Hepatocyte (in vitro differentiated cells): ENCODE measurements around the gene ALDOB. TPM values are rescaled to one million over a fixed set of nuclear protein-coding genes. Genes with fewer than 3 reads are reported as not detected.

Source experiments
- DNase-seq: peaks from one replicate; pipeline ENCODE4 v3.0.0-alpha.2; 2016; ENCODE audit warnings: low spot score
- H2AFZ ChIP-seq: fragments of 200-600 bp; sonication (generic); 2 replicates; pipeline ENCODE4 v1.6.0; 2016; ENCODE audit warnings: antibody characterized with exemption, mild to moderate bottlenecking
- H3K27ac ChIP-seq: fragments of 200-600 bp; sonication (generic); 2 replicates; pipeline ENCODE4 v1.5.1; 2016; ENCODE audit warnings: mild to moderate bottlenecking
- H3K27me3 ChIP-seq: fragments of 200-600 bp; sonication (generic); 2 replicates; pipeline ENCODE4 v1.6.1; 2016
- H3K36me3 ChIP-seq: fragments of 200-600 bp; sonication (generic); replicated peaks from 2 replicates; pipeline ENCODE4 v1.5.1; 2016; ENCODE audit warnings: low read depth; ENCODE audit not compliant: insufficient read depth
- H3K4me1 ChIP-seq: fragments of 200-600 bp; sonication (generic); 2 replicates; pipeline ENCODE4 v1.5.1; 2016; ENCODE audit warnings: mild to moderate bottlenecking, moderate library complexity; ENCODE audit not compliant: insufficient read depth
- H3K4me2 ChIP-seq: fragments of 200-600 bp; sonication (generic); 2 replicates; pipeline ENCODE4 v1.6.0; 2016
- H3K4me3 ChIP-seq: fragments of 200-600 bp; sonication (generic); 2 replicates; pipeline ENCODE4 v1.5.1; 2016; ENCODE audit warnings: mild to moderate bottlenecking
- H3K79me2 ChIP-seq: fragments of 200-600 bp; sonication (generic); 2 replicates; pipeline ENCODE4 v1.6.0; 2017; ENCODE audit warnings: mild to moderate bottlenecking
- H3K9me2 ChIP-seq: fragments of 200-600 bp; sonication (generic); replicated peaks from 2 replicates; pipeline ENCODE4 v1.6.0; 2017; ENCODE audit warnings: mild to moderate bottlenecking; ENCODE audit not compliant: insufficient read depth
- H3K9me3 ChIP-seq: fragments of 200-600 bp; sonication (generic); 2 replicates; pipeline ENCODE4 v1.5.1; 2016; ENCODE audit warnings: low read depth, mild to moderate bottlenecking
- H4K20me1 ChIP-seq: fragments of 200-600 bp; sonication (generic); 2 replicates; pipeline ENCODE4 v1.6.0; 2016; ENCODE audit warnings: mild to moderate bottlenecking; ENCODE audit not compliant: insufficient read depth, poor library complexity, severe bottlenecking
- EZH2 ChIP-seq: fragments of 200-600 bp; sonication (generic); IDR thresholded peaks from 2 replicates; pipeline ENCODE4 v1.6.1; 2016; ENCODE audit warnings: antibody characterized with exemption, mild to moderate bottlenecking, borderline replicate concordance
- EZH2phosphoT487 ChIP-seq: fragments of 200-600 bp; sonication (generic); IDR thresholded peaks from one replicate; pipeline ENCODE4 v1.6.1; 2018; ENCODE audit warnings: antibody characterized with exemption, mild to moderate bottlenecking, low read depth, moderate library complexity; ENCODE audit not compliant: unreplicated experiment, severe bottlenecking
- WGBS: methylation state at CpG from one replicate; pipeline ENCODE4 v1.1.6; 2016; ENCODE audit warnings: low lambda C conversion rate; ENCODE audit errors: missing lambda C conversion rate; 5-methylcytosine and 5-hydroxymethylcytosine counted together
- polyA plus RNA-seq: library from polyadenylated mRNA; unstranded; fragments of >200 nt; fragmentation: Nextera tagmentation; extraction: Ambion mirVana; gene quantifications from 2 replicates; pipeline ENCODE4 v1.2.1, GENCODE V29; 2016
- total RNA-seq: library from RNA; depleted of rRNA; stranded (reverse); fragments of >200 nt; gene quantifications from 2 replicates; pipeline ENCODE4 v1.2.3, GENCODE V29; 2014
- TF ChIP-seq, protein P1 (sequence below): fragments of 200-600 bp; sonication (generic); IDR thresholded peaks from 2 replicates; pipeline ENCODE4 v1.5.1; 2016; ENCODE audit warnings: antibody characterized with exemption, mild to moderate bottlenecking; ENCODE audit not compliant: poor library complexity

The ALDOB gene
- total and polyA plus RNA-seq, 2 experiments from 2014 or later: 71.6 to 236 TPM

DNA sequence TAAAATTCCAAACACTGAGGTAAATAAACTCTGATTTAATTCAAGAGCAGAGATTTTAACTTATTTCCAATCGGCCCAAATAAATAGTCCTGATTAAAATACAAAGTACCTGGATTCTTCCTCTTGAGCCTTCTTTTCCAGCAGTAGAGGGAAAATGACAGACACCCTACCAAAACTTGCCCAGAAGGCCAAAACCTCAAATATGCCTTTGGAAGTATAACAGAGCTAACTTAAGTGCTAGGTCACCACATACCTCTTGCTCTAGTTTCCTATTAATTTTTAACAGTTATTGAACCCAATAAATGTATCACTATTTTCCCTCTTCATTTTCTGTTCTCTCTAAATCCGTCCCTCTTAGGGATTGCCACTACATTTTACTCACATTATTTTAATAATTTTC lies 52.2 kb downstream of the ALDOB start:
- WGBS: 85% methylated on average over 2 of the region's 2 CpGs
- Histone ChIP-seq H3K4me2 (no peak overlapping the region), H3K4me1 (no peaks in the 10 kb centered on the region), H3K9me3 (no peaks in the 10 kb centered on the region), H3K79me2 (no peaks in the 10 kb centered on the region), H3K36me3 (no peaks in the 10 kb centered on the region), H4K20me1 (no peaks in the 10 kb centered on the region), H3K9me2 (no peaks in the 10 kb centered on the region), H3K4me3 (no peak overlapping the region), H3K27ac (peak overlapping the region; percentile 1), H3K27me3 (no peaks in the 10 kb centered on the region), H2AFZ (no peak overlapping the region)
- DNase-seq: no peak
- no peak for TF ChIP-seq EZH2
- TF ChIP-seq EZH2phosphoT487: no peak
- TF ChIP-seq, protein P1, sequence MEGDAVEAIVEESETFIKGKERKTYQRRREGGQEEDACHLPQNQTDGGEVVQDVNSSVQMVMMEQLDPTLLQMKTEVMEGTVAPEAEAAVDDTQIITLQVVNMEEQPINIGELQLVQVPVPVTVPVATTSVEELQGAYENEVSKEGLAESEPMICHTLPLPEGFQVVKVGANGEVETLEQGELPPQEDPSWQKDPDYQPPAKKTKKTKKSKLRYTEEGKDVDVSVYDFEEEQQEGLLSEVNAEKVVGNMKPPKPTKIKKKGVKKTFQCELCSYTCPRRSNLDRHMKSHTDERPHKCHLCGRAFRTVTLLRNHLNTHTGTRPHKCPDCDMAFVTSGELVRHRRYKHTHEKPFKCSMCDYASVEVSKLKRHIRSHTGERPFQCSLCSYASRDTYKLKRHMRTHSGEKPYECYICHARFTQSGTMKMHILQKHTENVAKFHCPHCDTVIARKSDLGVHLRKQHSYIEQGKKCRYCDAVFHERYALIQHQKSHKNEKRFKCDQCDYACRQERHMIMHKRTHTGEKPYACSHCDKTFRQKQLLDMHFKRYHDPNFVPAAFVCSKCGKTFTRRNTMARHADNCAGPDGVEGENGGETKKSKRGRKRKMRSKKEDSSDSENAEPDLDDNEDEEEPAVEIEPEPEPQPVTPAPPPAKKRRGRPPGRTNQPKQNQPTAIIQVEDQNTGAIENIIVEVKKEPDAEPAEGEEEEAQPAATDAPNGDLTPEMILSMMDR: no peak

DNA sequence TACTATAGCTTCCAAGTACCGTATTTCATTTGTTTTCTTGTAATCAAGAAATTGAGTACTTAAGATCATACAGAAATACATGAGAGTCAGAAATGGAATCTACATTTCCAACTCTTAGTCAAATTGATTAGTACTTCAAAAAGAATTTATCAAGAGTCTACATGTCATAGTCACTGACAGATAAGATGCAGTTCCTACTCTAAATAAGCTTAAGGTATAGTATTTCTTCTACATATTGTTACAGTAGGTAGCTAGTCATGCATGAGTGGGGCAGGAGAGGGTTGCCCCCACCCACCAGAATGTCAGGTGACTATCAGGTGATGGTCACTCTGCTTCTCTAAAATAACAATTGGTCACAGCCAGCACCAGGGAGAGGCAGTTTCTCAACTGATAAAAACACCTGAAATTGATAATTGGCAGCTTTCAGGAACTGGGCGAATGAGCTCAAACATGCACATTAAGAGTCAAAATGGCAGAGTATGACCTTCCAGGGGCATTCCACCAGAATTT lies 53.7 kb downstream of the ALDOB start:
- Histone ChIP-seq H3K9me3 (no peaks in the 10 kb centered on the region), H4K20me1 (no peaks in the 10 kb centered on the region), H3K27ac (peak overlapping the region; percentile 24), H3K36me3 (no peaks in the 10 kb centered on the region), H3K79me2 (no peaks in the 10 kb centered on the region), H3K27me3 (no peaks in the 10 kb centered on the region), H3K9me2 (no peaks in the 10 kb centered on the region), H2AFZ (no peak overlapping the region), H3K4me2 (peak overlapping the region; percentile 27), H3K4me3 (no peak overlapping the region), H3K4me1 (no peaks in the 10 kb centered on the region)
- peak; percentile 14 for DNase-seq
- WGBS: 86% methylated on average over 2 of the region's 2 CpGs
- TF ChIP-seq EZH2 (no peak), EZH2phosphoT487 (no peak)
- TF ChIP-seq, protein P1: no peak

DNA sequence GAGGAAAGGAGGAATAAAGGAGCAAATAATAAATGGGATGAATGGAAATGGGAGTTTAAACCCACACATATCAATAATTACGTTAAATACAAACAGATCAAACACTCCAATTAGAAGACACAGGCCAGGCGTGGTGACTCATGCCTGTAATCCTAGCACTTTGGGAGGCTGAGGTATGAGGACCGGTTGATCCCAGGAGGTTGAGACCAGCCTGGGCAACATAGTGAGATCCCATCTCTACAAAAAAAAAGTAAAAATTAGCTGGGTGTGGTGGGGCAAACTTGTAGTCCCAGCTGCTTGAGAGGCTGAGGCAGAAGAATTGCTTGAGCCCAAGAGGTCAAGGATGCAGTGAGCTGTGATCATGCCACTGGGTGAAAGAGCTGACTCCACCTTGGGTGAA lies 54.5 kb downstream of the ALDOB start:
- Histone ChIP-seq H3K79me2 (no peaks in the 10 kb centered on the region), H3K27me3 (no peaks in the 10 kb centered on the region), H3K4me2 (peak overlapping the region; percentile 27), H3K9me2 (no peaks in the 10 kb centered on the region), H3K4me1 (no peaks in the 10 kb centered on the region), H3K27ac (peak overlapping the region; percentile 24), H3K4me3 (no peak overlapping the region), H3K36me3 (no peaks in the 10 kb centered on the region), H4K20me1 (no peaks in the 10 kb centered on the region), H3K9me3 (no peaks in the 10 kb centered on the region), H2AFZ (no peak overlapping the region)
- WGBS: 92% methylated on average over 3 of the region's 3 CpGs
- DNase-seq: no peak
- TF ChIP-seq, protein P1: no peak
- no peak for TF ChIP-seq EZH2
- TF ChIP-seq EZH2phosphoT487: no peak

DNA sequence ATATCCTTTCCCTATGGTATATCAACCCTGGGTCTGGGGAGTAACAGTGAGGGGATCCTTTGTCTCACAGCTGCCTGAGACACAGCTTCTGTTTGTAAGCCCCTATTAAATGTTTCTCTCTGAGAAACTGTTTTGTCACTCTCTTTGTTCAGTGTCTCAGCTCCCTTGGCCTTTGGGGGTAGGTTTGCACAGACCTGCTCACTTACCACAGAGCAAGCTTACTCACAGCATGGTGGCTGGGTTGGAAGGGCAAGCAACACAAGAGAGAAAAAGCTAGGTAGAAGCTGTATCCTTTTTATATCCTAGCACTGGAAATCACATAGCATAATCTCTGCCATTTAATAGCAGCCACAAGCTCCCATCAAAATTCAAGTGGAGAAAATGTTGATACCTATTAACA lies 55.3 kb downstream of the ALDOB start:
- no peaks in the 10 kb centered on the region for H4K20me1 ChIP-seq

More for the DNA sequence above, 55.3 kb downstream of the ALDOB start:
- Histone ChIP-seq H3K27me3 (no peaks in the 10 kb centered on the region), H2AFZ (no peak overlapping the region), H3K36me3 (no peaks in the 10 kb centered on the region), H3K9me2 (no peaks in the 10 kb centered on the region), H3K79me2 (no peaks in the 10 kb centered on the region), H3K4me3 (no peak overlapping the region), H3K4me1 (no peaks in the 10 kb centered on the region), H3K4me2 (no peak overlapping the region), H3K9me3 (no peaks in the 10 kb centered on the region), H3K27ac (no peak overlapping the region)
- no peak for DNase-seq
- TF ChIP-seq EZH2phosphoT487 (no peak), EZH2 (no peak)
- TF ChIP-seq, protein P1: no peak
